NCI-H345 (cell line): ENCODE measurements around the gene CACNA1C.
A peak's percentile ranks its signal among the peaks of the same experiment; 100 is the strongest.

Source experiments
- DNase-seq: peaks from one replicate; lab custom pipeline; 2025; lab: John Stamatoyannopoulos, UW

CACNA1C gene

DNA sequence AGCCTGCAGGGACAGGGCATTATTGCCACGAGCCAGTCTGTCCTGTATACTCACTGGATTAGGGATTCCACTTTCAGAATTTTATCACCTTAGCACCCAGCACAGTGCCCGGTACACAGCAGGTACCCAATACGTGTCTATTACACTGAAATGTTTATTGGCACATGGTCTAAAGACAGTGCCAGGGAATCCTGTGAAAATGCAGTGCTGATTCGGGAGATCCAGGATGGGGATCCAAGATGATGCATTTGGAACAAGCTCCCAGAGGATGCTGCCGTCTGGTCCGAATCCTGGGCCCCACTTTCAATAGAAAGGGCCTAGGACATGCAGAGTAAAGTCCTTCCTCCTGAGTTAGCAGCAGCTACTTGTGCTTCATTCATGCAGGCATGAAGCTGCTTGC, 230.7 kb downstream of the CACNA1C start:
- DNase-seq, result no peak

DNA sequence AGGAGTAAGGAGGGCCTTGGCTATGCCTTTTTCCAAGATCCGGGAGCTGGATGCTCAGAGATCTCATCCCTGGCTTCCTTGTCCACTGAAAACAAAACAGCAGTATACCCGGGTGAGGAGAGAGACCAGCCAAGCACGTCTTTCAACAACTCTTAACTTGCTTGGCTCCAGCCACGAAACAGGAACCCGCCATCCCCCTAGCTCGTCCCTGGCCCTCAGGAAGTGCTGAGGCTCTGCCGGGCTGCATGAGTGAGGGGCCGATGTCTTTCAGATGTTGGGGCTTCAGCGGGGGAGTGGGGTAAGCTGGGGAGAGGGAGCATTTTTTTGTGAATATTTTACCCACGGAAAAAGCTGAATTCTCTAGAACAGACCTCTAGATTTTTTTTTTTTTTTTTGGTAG, 231.1 kb downstream of the CACNA1C start:
- no peak for DNase-seq

DNA sequence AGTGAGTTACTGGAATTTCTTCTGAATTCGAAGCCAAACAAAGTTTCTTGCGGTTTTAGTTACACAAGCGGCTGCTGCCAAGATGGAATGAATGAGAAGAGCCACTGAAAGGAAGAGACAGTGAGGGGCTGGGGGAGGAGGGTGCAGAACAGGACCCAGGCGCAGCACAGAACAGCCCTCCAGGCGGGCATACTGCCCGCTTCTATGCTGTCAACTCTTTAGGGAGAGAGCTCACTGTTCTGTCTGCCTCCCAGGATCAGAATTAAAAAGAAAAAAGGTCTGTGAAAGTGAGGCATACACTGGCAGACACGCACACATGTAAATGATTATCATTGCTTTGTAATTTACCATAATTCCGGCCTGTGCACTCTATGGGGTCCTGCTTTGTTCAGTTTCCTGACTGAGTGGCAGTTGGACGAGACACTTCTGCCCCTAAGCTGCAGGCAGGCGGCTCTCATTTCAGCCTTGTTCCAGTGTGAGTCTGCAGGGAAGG, 231.6 kb downstream of the CACNA1C start:
- DNase-seq, result peak; percentile 67

DNA sequence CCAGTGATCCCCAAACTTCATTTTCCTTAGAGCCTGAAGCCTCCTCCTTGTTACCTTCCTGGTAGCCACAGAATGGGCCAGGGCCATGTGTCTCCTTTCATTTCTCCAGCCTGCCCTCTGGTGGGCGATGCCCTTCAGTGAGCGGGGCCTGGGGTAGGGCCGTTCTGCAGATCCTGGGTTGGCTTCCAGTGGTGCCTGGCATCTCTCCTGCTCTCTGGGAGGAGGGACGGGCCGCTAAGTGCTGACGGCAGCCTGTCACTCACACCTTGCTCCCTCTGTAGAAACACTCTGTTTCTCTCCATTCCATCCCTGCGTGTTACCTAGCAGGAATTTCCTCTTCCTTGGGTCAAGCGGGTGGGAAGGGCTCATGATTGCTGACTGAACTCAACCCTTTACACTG, 232.1 kb downstream of the CACNA1C start:
- peak; percentile 88 for DNase-seq

DNA sequence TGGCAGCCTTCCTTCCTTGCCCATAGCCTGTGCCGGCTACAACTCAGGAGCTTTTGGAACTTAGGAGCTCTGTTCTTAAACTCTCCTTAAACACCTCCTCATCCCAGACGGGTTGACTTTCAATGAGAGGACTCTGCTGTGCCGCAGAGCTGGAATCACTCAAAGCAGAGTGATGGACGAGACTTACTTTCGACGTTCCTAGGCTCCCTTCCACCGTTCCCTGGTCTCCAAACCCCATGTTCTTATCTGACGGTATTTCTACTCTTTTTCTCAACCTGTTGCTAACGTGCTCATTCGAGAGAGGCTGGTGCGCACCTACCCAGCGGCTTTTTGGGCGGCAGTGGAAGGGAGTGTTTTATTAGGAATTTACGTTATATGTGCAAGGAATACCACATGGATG, 232.7 kb downstream of the CACNA1C start:
- DNase-seq, result no peak

DNA sequence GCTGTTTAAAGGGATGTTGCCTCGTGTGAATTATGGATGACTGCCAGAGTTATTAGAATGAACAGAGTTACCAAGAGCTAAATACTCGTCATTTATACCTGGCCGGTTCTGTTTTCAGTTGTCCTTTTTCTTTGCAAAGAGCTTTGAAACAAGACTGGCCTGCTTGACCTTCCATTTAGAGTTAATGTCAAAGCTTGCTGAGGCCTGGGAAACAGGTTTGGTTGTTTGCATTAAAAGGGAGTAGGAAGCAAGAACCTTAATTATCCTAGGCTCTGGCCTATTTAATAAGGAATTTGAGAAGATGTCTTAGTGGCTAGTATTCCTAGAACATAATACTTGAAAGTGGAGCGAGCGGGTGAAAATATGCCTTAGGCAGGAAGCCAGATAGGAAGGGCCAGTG, 233.3 kb downstream of the CACNA1C start:
- DNase-seq, result no peak

DNA sequence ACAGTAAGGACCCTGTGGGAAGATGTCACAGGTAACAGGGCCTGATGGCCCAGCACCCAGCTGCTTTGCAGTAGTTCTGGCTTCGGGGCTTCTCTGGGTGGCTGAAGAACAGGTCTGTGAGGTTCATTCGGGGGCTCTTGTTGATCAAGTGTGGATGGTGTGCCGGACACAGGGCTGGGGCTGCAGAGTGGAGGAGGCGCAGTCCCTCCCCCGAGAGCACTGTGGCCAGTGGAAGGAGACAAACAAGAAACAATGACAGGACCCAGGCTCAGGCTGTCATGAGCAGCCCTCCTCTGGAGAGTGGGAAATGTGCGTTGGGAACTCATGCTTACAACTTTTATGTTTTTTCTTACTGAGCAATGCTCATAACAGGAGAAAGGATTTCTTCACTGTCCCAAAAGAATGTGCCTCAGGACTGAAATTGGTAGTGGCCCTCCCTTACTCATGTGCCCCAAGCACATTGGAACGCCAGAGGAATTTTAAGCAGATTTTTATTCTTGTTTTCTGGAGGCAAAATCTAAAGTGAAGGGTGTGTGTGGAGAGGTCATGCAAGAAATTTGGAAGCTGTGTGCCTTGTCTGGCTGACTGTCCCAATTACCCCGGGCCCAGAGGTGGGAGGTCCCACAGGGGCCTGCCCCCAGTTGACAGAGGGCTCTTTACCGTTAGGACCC, 233.8 kb downstream of the CACNA1C start:
- no peak for DNase-seq

DNA sequence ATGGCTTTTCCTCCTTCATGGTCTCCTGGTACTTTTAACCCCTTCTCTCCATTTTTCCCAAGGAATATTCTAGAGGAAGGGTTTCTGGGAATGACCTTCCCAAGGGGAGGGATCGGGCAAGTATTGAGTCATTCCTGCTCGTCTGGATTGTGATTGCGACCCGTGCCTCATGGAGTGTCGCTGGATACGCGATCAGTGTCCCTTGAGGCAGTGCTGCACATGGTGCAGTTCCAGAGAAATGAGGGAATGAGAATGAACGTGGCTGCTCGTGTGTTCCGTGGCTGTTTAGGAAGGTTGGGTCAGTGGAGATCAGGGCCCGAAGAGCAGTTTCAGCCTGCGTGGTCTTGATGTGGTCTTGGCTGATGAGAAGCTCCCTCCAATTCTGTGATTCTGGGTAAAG, 234.4 kb downstream of the CACNA1C start:
- no peak for DNase-seq

DNA sequence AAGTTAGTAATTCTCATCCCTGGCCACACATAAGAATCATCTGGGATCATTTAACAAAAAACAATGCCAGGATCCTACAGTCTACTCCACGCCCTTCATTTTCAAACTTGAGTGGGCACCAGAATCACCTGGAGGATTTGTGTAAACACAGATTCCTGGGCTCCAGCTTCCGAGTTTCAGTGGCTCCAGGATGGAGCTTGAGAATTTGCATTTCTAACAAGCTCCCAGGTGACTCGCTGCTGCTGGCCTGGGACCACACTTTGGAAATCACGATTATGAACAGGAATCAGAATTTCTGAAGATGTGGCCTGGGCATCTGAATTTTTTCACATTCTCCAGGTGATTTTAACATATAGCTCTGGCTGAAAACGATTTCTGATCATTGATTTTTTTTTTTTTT, 234.8 kb downstream of the CACNA1C start:
- DNase-seq, result no peak

DNA sequence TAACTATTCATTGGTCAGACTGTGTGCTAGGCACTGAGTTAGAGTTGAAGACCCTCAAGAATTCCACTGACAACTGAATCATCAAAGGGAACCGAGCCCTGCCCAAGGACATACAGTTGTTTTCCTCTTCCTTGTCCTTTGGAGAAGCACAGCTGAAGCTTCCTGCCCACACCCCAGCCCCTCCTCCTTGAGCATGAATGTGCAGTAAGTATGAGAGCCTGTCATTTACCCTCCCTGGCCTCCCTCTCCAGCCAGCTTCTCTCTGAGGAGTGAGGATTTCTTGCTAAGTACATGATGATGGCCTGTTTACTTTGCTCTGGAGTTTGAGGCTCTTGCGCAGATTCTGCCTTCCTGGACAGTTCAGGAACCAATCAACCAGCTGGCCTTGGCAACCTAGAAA, 235.2 kb downstream of the CACNA1C start:
- no peak for DNase-seq

DNA sequence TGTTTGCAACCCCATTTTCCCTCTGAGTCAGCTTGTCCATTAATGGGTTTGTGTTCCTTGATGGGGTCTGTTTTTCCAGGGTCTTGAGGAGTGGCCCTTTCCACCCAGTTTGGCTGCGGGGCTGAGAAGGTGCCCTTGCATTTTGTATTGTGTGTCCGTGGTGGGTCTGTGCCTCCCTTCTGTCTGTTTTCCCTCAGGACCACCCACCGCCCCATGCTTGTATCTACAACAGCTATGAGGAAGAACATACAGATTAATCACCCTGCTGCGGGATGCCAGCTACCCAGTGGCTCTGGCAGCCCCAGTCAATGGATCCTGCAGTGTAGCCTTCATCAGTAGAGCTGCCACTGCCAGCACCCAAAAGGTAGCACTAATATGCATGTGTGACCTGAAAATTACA, 235.7 kb downstream of the CACNA1C start:
- no peak for DNase-seq

DNA sequence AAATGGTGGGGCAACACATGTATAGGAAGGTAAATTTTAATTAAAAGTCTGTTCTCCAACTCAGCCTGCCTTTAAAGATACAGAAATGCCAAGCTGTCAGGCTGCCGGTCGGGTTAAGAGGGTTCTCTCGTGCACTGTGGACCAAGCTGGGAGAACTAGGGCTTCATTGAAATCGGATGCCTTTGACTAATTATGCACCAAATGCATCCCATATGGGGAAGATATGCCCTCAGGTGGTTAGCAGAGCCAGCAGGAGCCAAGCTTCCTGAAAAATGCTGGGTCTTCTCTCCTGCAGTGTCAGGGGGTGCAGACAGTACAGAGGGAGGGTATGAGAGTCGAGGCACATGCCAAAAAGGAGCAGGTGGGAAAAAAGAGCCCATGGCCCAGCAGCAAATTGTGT, 236.1 kb downstream of the CACNA1C start:
- no peak for DNase-seq

DNA sequence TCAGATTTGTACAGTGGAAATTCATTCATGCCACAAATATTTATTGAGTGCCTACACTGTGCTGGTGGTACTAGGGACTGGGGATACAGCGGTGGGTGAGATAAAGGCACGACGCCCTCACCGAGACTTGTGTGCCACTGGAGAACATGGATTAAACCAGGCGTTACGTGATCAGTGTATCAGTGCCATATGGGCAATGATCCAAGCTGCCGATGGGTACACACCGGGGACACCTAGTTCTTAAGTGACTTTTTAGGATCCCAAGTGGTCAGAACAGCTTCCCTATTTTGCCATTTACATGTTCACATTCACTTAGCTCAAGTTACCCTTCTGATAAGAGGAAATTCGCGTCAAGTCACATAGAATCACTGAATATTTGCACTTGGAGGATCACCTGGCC, 236.7 kb downstream of the CACNA1C start:
- DNase-seq, result peak; percentile 37

DNA sequence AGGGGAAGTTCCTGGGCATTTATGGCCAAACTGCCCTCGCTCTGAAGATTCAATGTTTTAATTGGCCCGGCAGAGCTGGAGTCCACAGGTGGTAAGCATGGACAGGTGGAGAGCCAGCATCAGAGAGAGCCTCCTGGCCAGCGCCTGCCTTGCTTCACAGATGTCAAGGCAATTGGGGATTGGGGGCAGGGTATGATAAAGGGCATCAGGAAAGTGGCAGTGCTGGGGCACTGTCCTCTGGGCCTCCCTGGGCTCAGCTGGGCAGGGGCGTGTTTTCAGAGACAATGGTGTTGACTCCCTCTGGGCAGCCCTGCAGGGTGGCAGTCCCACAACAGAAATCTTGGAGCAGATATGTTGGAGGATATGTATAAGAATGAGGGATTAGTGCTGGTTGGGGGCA, 237.3 kb downstream of the CACNA1C start:
- peak; percentile 17 for DNase-seq

DNA sequence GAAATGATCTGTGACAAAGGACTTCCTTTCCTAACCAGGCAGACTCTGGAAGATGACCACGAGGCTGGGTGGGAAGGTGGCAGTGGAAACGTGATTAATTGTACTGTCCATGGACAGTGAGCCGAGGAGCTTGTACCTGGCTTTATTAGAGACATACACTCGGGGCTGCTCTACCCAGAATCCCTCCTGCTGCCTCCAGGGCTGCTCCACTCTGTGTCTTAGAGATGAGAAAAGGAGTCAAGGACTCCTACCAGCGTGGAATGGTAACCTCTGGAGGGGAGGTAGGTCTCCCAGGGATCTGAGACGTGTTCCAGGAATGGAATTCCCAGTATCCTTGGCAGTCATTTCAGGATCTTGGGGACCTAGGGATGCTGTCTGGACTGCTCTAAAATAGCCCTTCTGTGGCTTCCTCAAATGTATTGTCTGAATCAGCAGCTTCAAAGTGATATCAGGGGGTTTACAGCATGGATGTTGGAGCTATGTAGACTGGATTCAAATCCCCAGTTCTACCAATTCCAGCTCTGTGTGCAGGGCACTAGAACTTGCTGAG, 237.8 kb downstream of the CACNA1C start:
- DNase-seq, result no peak

DNA sequence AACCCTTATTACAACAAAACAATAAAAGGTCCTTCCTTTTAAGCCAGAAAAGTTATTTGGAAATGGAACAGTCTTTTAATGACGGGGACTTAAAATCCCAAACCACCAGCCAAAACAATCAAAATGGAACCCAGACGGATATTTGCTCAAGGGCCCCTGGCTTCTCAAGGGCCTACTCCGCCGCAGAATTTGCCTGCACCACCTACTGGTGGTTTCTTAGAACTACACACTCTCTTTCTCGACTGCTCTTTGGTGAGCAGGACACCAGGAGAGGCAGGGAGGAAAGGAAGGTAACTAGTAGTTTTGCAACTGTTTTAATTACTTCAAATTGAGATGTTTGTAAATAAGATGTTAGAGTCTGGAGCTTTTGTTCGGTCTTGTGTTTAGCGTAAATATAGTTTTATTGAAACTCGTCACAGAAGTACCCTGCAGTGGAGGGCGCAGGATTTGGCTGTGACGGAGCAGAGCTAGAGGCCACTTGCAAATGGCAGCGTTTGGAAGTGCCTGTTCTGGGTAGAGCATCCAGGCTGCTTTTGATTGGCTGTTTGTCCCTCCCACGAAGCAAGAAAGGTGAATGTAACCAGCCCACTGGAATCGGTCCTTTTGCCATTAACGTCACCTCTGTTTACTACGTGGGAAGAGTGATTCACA, 238.5 kb downstream of the CACNA1C start:
- peak; percentile 20 for DNase-seq

DNA sequence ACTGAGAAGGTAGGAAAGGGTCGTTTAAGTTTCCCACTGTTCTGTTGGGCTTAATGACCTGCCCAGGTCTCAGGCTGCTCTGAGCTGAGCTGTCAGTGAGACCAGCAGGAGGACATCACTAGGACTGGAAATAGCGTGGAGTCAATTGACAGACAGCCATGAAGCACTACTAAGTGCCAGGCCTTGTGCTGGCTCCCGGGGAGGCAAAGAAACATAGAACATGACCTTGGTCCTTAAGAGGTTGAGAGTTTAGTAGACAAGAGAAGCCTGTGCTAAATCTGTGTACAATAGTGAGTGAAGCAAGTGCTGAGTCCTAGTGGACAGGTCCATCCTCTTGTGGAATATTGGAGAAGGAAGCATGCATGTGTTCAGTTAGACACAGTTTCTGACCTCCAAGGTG, 239.2 kb downstream of the CACNA1C start:
- no peak for DNase-seq

DNA sequence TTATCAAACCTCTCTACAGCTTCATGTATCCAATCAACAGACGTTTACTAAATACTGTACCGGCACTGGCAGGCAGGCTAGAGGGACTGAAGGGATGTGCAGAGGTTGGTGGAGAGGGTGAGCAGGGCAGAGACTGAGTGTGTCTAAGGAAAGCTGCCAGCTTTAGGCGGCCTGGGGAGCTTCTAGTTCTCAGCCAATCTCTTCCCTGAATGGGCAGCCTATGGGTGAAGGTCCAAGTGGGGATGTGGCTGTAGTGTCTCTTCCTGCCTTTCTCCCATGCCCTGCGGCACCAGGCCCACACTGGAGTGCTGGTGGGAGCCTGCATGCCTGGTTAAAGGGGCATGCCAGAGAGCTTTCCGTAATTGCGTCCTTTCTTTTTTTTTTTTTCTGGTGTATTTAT, 239.8 kb downstream of the CACNA1C start:
- DNase-seq, result no peak

DNA sequence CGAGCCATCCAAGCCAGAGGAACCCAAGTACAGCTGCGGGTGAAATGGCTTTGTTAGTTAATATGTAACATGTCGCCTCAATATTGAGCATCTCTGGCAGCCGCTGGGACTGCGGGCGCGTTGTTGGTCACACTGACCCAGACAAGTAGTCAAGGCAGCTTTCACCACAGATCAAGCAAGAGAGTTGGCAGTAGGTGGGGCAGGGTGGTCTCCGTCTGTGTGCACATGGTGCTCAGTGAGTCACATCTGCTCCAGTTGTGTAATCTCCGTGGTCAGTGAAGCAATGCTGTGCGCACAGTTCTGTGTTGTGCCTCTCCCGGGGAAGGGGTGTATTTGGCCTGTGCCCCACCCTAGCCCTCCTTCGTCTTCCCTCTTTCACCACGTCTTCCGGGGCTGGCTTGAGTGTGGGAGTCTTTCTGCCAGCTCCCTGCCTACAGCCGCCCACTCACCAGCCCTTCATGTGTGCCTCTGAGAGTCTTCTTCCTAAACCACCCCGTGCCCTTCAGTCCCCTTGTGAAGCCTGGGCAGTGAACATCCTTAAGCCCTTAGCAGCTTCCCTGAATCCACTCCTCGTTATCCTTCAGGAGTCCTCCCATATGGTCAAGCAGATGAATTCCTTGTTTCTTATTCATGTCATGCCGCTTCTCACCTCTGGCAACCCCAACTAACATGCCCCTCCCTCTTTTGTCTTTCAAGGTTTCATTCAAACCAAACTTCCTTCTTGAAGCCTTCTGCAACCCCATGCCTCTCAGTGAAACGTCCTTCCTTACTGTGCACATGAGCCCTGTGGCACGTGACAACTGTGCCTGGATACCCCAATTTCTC, 242.1 kb downstream of the CACNA1C start:
- DNase-seq, result no peak

DNA sequence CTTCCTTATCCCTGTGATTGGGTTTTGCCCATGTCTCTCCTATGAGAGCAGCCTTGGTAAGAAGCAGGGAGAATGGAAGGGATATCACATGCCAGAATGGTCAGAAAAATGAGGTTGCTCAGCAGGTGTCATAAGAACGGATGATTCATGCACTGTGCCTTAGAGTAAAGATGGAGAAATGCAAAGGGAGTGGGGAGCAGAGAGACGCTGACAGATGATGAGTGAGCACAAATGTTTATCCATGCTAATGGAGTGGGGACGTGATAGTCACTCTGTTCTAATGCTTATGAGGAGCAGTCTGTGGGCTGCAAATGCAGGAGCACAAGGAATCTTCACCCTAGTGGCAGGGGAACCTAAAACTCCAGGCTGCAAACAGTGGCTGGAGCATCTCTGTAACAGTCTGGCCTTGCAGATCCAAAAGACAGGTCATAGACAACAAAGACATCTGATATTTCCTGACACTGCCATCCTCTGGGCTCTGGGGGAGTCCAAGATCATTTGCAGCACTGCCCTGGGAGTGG, 243.2 kb downstream of the CACNA1C start:
- DNase-seq, result no peak

DNA sequence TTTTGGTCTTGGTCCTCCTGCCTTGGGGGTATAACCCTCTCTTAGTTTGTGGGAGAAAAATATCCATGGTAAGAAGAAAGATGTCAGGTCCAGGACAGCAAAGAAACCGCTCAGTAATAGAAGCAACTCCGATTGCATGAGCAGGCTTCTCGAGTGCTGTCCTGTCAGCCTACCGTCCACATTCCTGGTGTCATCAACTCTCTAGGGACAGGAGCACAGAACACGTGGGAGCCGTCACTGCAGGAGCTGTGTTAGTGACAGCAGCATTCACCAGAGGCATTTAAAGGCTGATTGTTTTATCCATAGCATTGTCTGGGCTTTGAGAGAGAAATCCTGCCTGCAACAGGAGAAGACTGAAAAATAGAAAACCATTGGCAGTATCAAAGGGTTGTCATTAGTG, 244.2 kb downstream of the CACNA1C start:
- no peak for DNase-seq

DNA sequence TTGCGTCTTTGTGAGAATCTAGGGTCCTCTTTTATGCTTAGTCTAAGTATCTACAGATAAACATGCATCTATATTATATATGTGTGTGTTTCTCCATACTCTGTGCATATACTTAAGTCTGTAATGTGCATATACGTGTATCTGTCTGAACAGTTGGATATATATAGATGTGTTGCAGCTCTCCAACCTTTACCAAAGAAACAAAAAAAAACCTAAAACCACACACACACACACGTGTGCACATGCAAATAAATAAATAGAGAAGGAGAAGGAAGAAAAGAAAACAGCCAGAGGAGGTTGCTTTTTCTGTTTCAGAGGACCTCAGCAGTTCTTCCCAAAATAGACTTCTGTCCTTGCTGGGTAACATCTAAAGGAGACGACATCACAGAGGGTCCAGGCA, 244.9 kb downstream of the CACNA1C start:
- no peak for DNase-seq
